ENCODE data around the gene GOLGA1. TPM values are rescaled to one million over a fixed set of nuclear protein-coding genes. Genes with fewer than 3 reads are reported as not detected.
A peak's percentile ranks its signal among the peaks of the same experiment; 100 is the strongest.

GOLGA1 gene
- total and polyA plus RNA-seq, 4 donors = 17.8 to 21.7 (median 18.9) TPM

DNA sequence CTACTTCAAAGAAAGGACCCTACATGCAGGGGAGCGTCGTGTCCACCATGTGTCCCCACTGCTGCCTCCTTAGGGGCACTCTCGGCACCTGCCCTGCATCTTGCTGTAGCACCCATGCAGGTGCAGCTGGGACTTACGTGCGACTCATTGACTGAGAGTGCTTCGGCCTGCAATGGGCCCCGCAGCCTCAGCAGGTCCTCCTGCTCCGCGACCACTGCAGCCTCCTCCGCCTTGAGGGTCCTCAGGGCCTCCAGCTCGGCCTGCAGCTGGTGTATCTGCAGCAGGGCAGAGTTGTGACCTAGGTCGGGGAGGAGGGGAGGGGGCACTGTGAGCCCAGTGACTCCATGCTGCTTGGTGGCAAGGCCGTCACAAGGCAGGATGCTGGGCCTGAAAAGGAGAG, 51.9 kb downstream of the GOLGA1 start:
- WGBS (ENCODE audit: insufficient coverage) = 92% methylated on average over 13 of the region's 13 CpGs
- no peak overlapping the region for H3K4me3 ChIP-seq (ENCODE audit: low read depth, low read length)
- H3K9me3 ChIP-seq (ENCODE audit: control insufficient read depth, insufficient read depth, low read length) = no peaks in the 10 kb centered on the region
- peaks cover 76% of the 10 kb centered on the region for H3K36me3 ChIP-seq (ENCODE audit: control insufficient read depth, insufficient read depth, low read length)
- no peak overlapping the region for H3K27ac ChIP-seq (ENCODE audit: low read depth, low read length)
- no peaks in the 10 kb centered on the region for H3K4me1 ChIP-seq (ENCODE audit: control insufficient read depth, insufficient read depth, low read length)
- DNase-seq (ENCODE audit: low read depth in 4 of 6, low spot score in 6 of 6) = no peak
- H3K27me3 ChIP-seq (ENCODE audit: control insufficient read depth, insufficient read depth, low read length) = no peaks in the 10 kb centered on the region

DNA sequence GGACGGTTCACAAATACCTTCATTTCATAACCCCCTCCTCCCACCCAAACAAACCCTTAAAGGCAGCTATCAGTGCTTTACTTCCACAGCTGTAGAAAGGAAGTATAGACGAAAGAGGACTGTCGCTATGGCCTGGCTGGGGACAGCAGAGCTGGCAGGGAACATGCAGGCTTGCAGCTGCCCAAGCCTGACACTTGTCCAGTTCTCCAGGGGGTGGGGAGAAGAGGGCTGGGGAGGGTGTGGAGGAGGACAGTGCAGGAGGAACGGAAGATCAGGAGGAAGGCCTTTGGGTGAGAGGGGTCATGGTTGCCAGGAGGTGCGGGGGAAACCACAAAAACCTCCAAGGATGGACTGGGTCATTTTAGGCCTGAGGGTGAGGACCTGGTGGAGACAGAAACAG, 53.1 kb downstream of the GOLGA1 start:
- H3K9me3 ChIP-seq (ENCODE audit: control insufficient read depth, insufficient read depth, low read length) = no peaks in the 10 kb centered on the region
- H3K36me3 ChIP-seq (ENCODE audit: control insufficient read depth, insufficient read depth, low read length) = peaks cover 78% of the 10 kb centered on the region
- no peak for DNase-seq (ENCODE audit: low read depth in 4 of 6, low spot score in 6 of 6)
- no peaks in the 10 kb centered on the region for H3K4me1 ChIP-seq (ENCODE audit: control insufficient read depth, insufficient read depth, low read length)
- no peak overlapping the region for H3K27ac ChIP-seq (ENCODE audit: low read depth, low read length)
- no peaks in the 10 kb centered on the region for H3K27me3 ChIP-seq (ENCODE audit: control insufficient read depth, insufficient read depth, low read length)
- no peak overlapping the region for H3K4me3 ChIP-seq (ENCODE audit: low read depth, low read length)
- 83% methylated on average over 4 of the region's 5 CpGs for WGBS (ENCODE audit: insufficient coverage)

GRCh38 chr9:124886866-124887492, 53.9 kb downstream of the GOLGA1 start:
- Histone ChIP-seq H3K27ac (ENCODE audit: low read depth, low read length) (no peak overlapping the region), H3K36me3 (ENCODE audit: control insufficient read depth, insufficient read depth, low read length) (peaks cover 82% of the 10 kb centered on the region), H3K4me3 (ENCODE audit: low read depth, low read length) (no peak overlapping the region), H3K4me1 (ENCODE audit: control insufficient read depth, insufficient read depth, low read length) (no peaks in the 10 kb centered on the region), H3K27me3 (ENCODE audit: control insufficient read depth, insufficient read depth, low read length) (no peaks in the 10 kb centered on the region), H3K9me3 (ENCODE audit: control insufficient read depth, insufficient read depth, low read length) (no peaks in the 10 kb centered on the region)
- WGBS (ENCODE audit: insufficient coverage) = 88% methylated on average over 17 of the region's 17 CpGs
- no peak for DNase-seq (ENCODE audit: low read depth in 4 of 6, low spot score in 6 of 6)

DNA sequence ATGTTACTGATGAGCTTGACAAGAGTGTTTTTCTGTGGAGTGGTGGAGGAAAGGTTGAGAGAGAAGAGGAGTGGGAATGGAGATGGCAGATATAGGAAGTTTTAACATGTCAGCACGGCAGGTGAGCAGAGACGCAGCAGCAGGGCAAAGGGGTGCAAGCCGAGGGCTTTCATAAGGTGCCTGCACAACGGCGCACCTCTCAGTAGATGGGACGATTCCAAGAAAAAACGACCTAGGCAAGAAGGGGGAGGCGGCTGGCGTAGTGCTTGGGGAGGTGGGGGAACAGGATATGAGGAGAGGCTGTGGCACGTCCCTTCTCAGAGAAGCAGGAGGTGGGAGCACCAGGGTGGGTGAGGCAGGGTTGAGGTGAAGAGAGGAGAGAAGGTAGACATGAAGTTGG, 54.4 kb downstream of the GOLGA1 start:
- H3K36me3 ChIP-seq (ENCODE audit: control insufficient read depth, insufficient read depth, low read length) = peaks cover 84% of the 10 kb centered on the region
- H3K4me3 ChIP-seq (ENCODE audit: low read depth, low read length) = no peak overlapping the region
- no peak for DNase-seq (ENCODE audit: low read depth in 4 of 6, low spot score in 6 of 6)
- no peak overlapping the region for H3K27ac ChIP-seq (ENCODE audit: low read depth, low read length)
- no peaks in the 10 kb centered on the region for H3K4me1 ChIP-seq (ENCODE audit: control insufficient read depth, insufficient read depth, low read length)
- no peaks in the 10 kb centered on the region for H3K27me3 ChIP-seq (ENCODE audit: control insufficient read depth, insufficient read depth, low read length)
- no peaks in the 10 kb centered on the region for H3K9me3 ChIP-seq (ENCODE audit: control insufficient read depth, insufficient read depth, low read length)
- 88% methylated on average over 10 of the region's 10 CpGs for WGBS (ENCODE audit: insufficient coverage)

GRCh38 chr9:124885551-124885950, 55.3 kb downstream of the GOLGA1 start:
- Histone ChIP-seq H3K4me3 (ENCODE audit: low read depth, low read length) (no peak overlapping the region), H3K9me3 (ENCODE audit: control insufficient read depth, insufficient read depth, low read length) (no peaks in the 10 kb centered on the region), H3K27ac (ENCODE audit: low read depth, low read length) (no peak overlapping the region), H3K27me3 (ENCODE audit: control insufficient read depth, insufficient read depth, low read length) (no peaks in the 10 kb centered on the region), H3K4me1 (ENCODE audit: control insufficient read depth, insufficient read depth, low read length) (no peaks in the 10 kb centered on the region), H3K36me3 (ENCODE audit: control insufficient read depth, insufficient read depth, low read length) (peaks cover 83% of the 10 kb centered on the region)
- no peak for DNase-seq (ENCODE audit: low read depth in 4 of 6, low spot score in 6 of 6)
- 89% methylated on average over 4 of the region's 4 CpGs for WGBS (ENCODE audit: insufficient coverage)

DNA sequence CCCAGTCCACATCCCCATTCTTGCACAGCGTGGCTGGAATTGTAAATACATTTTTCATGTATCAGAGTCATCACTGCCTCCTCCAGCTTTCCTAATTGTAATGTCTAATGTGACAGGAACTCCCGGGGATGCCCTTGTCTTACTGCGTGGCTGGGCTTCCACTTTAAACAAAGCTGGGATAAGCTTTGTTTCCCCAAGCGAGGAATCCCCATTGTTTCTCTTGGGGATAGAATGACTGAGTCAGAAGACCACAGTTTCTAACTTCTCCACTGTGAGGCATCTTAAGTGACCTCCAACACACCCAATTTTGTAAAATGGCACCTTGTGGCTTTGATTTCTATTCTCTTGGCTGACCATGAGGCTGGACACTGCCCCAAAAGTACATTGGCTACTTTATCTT, 56.5 kb downstream of the GOLGA1 start:
- WGBS (ENCODE audit: insufficient coverage) = 100% methylated on average over 1 of the region's 4 CpGs
- H3K9me3 ChIP-seq (ENCODE audit: control insufficient read depth, insufficient read depth, low read length) = no peaks in the 10 kb centered on the region
- no peak overlapping the region for H3K27ac ChIP-seq (ENCODE audit: low read depth, low read length)
- DNase-seq (ENCODE audit: low read depth in 4 of 6, low spot score in 6 of 6) = no peak
- H3K4me1 ChIP-seq (ENCODE audit: control insufficient read depth, insufficient read depth, low read length) = no peaks in the 10 kb centered on the region
- H3K4me3 ChIP-seq (ENCODE audit: low read depth, low read length) = no peak overlapping the region
- H3K27me3 ChIP-seq (ENCODE audit: control insufficient read depth, insufficient read depth, low read length) = no peaks in the 10 kb centered on the region
- peaks cover 73% of the 10 kb centered on the region for H3K36me3 ChIP-seq (ENCODE audit: control insufficient read depth, insufficient read depth, low read length)

- no peak for DNase-seq (ENCODE audit: low read depth in 4 of 6, low spot score in 6 of 6)
- Histone ChIP-seq H3K4me3 (ENCODE audit: low read depth, low read length) (no peak overlapping the region), H3K27me3 (ENCODE audit: control insufficient read depth, insufficient read depth, low read length) (no peaks in the 10 kb centered on the region), H3K9me3 (ENCODE audit: control insufficient read depth, insufficient read depth, low read length) (no peaks in the 10 kb centered on the region), H3K27ac (ENCODE audit: low read depth, low read length) (no peak overlapping the region), H3K36me3 (ENCODE audit: control insufficient read depth, insufficient read depth, low read length) (peaks cover 67% of the 10 kb centered on the region), H3K4me1 (ENCODE audit: control insufficient read depth, insufficient read depth, low read length) (no peaks in the 10 kb centered on the region)
- 56% methylated on average over 12 of the region's 13 CpGs for WGBS (ENCODE audit: insufficient coverage)
Measured at GRCh38 chr9:124882231-124882630, 58.7 kb downstream of the GOLGA1 start.

GRCh38 chr9:124881138-124881743, 59.6 kb downstream of the GOLGA1 start:
- H3K4me1 ChIP-seq (ENCODE audit: control insufficient read depth, insufficient read depth, low read length) = no peaks in the 10 kb centered on the region
- H3K36me3 ChIP-seq (ENCODE audit: control insufficient read depth, insufficient read depth, low read length) = peaks cover 66% of the 10 kb centered on the region
- no peak for DNase-seq (ENCODE audit: low read depth in 4 of 6, low spot score in 6 of 6)
- H3K27me3 ChIP-seq (ENCODE audit: control insufficient read depth, insufficient read depth, low read length) = no peaks in the 10 kb centered on the region
- no peak overlapping the region for H3K4me3 ChIP-seq (ENCODE audit: low read depth, low read length)
- WGBS (ENCODE audit: insufficient coverage) = 91% methylated on average over 14 of the region's 16 CpGs
- H3K27ac ChIP-seq (ENCODE audit: low read depth, low read length) = no peak overlapping the region
- no peaks in the 10 kb centered on the region for H3K9me3 ChIP-seq (ENCODE audit: control insufficient read depth, insufficient read depth, low read length)

GRCh38 chr9:124880501-124880900, 60.4 kb downstream of the GOLGA1 start:
- no peak overlapping the region for H3K4me3 ChIP-seq (ENCODE audit: low read depth, low read length)
- H3K9me3 ChIP-seq (ENCODE audit: control insufficient read depth, insufficient read depth, low read length) = no peaks in the 10 kb centered on the region
- peaks cover 66% of the 10 kb centered on the region for H3K36me3 ChIP-seq (ENCODE audit: control insufficient read depth, insufficient read depth, low read length)
- DNase-seq (ENCODE audit: low read depth in 4 of 6, low spot score in 6 of 6) = peak in 2 of 6 donors; percentile 52 to 64
- H3K27ac ChIP-seq (ENCODE audit: low read depth, low read length) = no peak overlapping the region
- no peaks in the 10 kb centered on the region for H3K27me3 ChIP-seq (ENCODE audit: control insufficient read depth, insufficient read depth, low read length)
- no peaks in the 10 kb centered on the region for H3K4me1 ChIP-seq (ENCODE audit: control insufficient read depth, insufficient read depth, low read length)
- WGBS (ENCODE audit: insufficient coverage) = 25% methylated on average over 7 of the region's 9 CpGs

- WGBS (ENCODE audit: insufficient coverage) = 56% methylated on average over 5 of the region's 10 CpGs
- H3K4me3 ChIP-seq (ENCODE audit: low read depth, low read length) = no peak overlapping the region
- H3K36me3 ChIP-seq (ENCODE audit: control insufficient read depth, insufficient read depth, low read length) = peaks cover 72% of the 10 kb centered on the region
- H3K27me3 ChIP-seq (ENCODE audit: control insufficient read depth, insufficient read depth, low read length) = no peaks in the 10 kb centered on the region
- no peaks in the 10 kb centered on the region for H3K9me3 ChIP-seq (ENCODE audit: control insufficient read depth, insufficient read depth, low read length)
- H3K27ac ChIP-seq (ENCODE audit: low read depth, low read length) = no peak overlapping the region
- H3K4me1 ChIP-seq (ENCODE audit: control insufficient read depth, insufficient read depth, low read length) = no peaks in the 10 kb centered on the region
- no peak for DNase-seq (ENCODE audit: low read depth in 4 of 6, low spot score in 6 of 6)
Measured at GRCh38 chr9:124879226-124879625, 61.7 kb downstream of the GOLGA1 start.
